KMS-11 (cell line): Measurements from ENCODE around the gene JMJD6.

Source experiments
- H2AFZ ChIP-seq: fragments of 200-600 bp; sonication (generic); 2 replicates; pipeline ENCODE4 v1.6.1; 2016; ENCODE audit warnings: antibody characterized with exemption, mixed run types, low read depth
- H3K27ac ChIP-seq: fragments of 200-600 bp; sonication (generic); 2 replicates; pipeline ENCODE4 v1.6.1; 2016; ENCODE audit warnings: mild to moderate bottlenecking, mixed run types
- H3K27me3 ChIP-seq: fragments of 200-600 bp; sonication (generic); 2 replicates; pipeline ENCODE4 v1.6.1; 2017; ENCODE audit warnings: mild to moderate bottlenecking, low read depth, mixed run types, moderate library complexity; ENCODE audit not compliant: insufficient read depth
- H3K36me3 ChIP-seq: fragments of 200-600 bp; sonication (generic); 2 replicates; pipeline ENCODE4 v1.6.1; 2017; ENCODE audit warnings: mild to moderate bottlenecking, mixed run types; ENCODE audit not compliant: insufficient read depth
- H3K4me1 ChIP-seq: fragments of 200-600 bp; sonication (generic); 2 replicates; pipeline ENCODE4 v1.6.1; 2016; ENCODE audit warnings: mild to moderate bottlenecking, low read depth, mixed run types; ENCODE audit not compliant: poor library complexity, severe bottlenecking
- H3K4me2 ChIP-seq: fragments of 200-600 bp; sonication (generic); 2 replicates; pipeline ENCODE4 v1.7.0; 2016; ENCODE audit warnings: mild to moderate bottlenecking, mixed run types
- H3K4me3 ChIP-seq: fragments of 200-600 bp; sonication (generic); IDR thresholded peaks from 2 replicates; pipeline ENCODE4 v1.6.1; 2017; ENCODE audit warnings: low read depth, low read length, mixed read lengths; ENCODE audit not compliant: insufficient read depth
- H3K79me2 ChIP-seq: fragments of 200-600 bp; sonication (generic); 2 replicates; pipeline ENCODE4 v1.6.1; 2016; ENCODE audit warnings: low read depth, mixed run types; ENCODE audit not compliant: insufficient read depth
- H3K9ac ChIP-seq: fragments of 200-600 bp; sonication (generic); 2 replicates; pipeline ENCODE4 v1.6.1; 2016; ENCODE audit warnings: mild to moderate bottlenecking, mixed run types
- H4K20me1 ChIP-seq: fragments of 200-600 bp; sonication (generic); 2 replicates; pipeline ENCODE4 v1.6.1; 2016; ENCODE audit warnings: mild to moderate bottlenecking, mixed run types; ENCODE audit not compliant: insufficient read depth
- TF ChIP-seq, protein P1 (sequence below): fragments of 200-600 bp; sonication (generic); conservative IDR thresholded peaks from 2 replicates; pipeline ENCODE4 v1.6.1; 2017; ENCODE audit warnings: low read depth, mild to moderate bottlenecking, antibody characterized with exemption, low read length, moderate library complexity, mixed read lengths

Gene JMJD6

DNA sequence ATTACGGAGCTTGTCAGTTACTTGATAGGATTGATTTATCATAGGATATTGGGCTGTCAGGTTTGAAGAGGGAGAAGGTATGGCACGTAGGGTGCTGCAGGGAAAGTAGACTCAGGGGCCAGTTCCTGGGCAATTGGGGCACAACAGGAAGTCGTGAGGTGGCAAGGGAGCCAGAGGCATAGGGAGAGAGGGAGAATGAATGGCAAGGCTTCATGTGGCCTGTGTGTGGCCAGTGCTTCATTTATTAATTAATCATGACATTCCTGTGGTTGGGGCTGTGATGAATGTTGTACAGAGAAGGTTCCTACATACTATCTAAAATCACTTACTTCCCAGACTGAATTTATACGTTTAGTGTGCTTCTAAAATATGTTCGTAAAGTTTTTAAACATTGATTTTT, 30.9 kb upstream of the JMJD6 start:
- H3K9ac ChIP-seq: no peak overlapping the region
- no peak overlapping the region for H3K4me2 ChIP-seq
- H3K27me3 ChIP-seq: no peaks in the 10 kb centered on the region
- H3K36me3 ChIP-seq: no peaks in the 10 kb centered on the region
- TF ChIP-seq, protein P1, sequence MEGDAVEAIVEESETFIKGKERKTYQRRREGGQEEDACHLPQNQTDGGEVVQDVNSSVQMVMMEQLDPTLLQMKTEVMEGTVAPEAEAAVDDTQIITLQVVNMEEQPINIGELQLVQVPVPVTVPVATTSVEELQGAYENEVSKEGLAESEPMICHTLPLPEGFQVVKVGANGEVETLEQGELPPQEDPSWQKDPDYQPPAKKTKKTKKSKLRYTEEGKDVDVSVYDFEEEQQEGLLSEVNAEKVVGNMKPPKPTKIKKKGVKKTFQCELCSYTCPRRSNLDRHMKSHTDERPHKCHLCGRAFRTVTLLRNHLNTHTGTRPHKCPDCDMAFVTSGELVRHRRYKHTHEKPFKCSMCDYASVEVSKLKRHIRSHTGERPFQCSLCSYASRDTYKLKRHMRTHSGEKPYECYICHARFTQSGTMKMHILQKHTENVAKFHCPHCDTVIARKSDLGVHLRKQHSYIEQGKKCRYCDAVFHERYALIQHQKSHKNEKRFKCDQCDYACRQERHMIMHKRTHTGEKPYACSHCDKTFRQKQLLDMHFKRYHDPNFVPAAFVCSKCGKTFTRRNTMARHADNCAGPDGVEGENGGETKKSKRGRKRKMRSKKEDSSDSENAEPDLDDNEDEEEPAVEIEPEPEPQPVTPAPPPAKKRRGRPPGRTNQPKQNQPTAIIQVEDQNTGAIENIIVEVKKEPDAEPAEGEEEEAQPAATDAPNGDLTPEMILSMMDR: no peak
- peaks cover 10% of the 10 kb centered on the region for H3K4me1 ChIP-seq
- H3K4me3 ChIP-seq: no peak overlapping the region
- H4K20me1 ChIP-seq: no peaks in the 10 kb centered on the region
- no peak overlapping the region for H2AFZ ChIP-seq
- no peaks in the 10 kb centered on the region for H3K79me2 ChIP-seq
- H3K27ac ChIP-seq: no peak overlapping the region

- H3K4me2 ChIP-seq: no peak overlapping the region
- H3K4me3 ChIP-seq: no peak overlapping the region
- TF ChIP-seq, protein P1: no peak
- no peak overlapping the region for H3K27ac ChIP-seq
- H2AFZ ChIP-seq: no peak overlapping the region
- no peaks in the 10 kb centered on the region for H3K36me3 ChIP-seq
- no peaks in the 10 kb centered on the region for H3K27me3 ChIP-seq
- no peaks in the 10 kb centered on the region for H4K20me1 ChIP-seq
- H3K79me2 ChIP-seq: no peaks in the 10 kb centered on the region
- H3K9ac ChIP-seq: no peak overlapping the region
- peaks cover 10% of the 10 kb centered on the region for H3K4me1 ChIP-seq
Measured at GRCh38 chr17:76755285-76755684, 28.9 kb upstream of the JMJD6 start.

DNA sequence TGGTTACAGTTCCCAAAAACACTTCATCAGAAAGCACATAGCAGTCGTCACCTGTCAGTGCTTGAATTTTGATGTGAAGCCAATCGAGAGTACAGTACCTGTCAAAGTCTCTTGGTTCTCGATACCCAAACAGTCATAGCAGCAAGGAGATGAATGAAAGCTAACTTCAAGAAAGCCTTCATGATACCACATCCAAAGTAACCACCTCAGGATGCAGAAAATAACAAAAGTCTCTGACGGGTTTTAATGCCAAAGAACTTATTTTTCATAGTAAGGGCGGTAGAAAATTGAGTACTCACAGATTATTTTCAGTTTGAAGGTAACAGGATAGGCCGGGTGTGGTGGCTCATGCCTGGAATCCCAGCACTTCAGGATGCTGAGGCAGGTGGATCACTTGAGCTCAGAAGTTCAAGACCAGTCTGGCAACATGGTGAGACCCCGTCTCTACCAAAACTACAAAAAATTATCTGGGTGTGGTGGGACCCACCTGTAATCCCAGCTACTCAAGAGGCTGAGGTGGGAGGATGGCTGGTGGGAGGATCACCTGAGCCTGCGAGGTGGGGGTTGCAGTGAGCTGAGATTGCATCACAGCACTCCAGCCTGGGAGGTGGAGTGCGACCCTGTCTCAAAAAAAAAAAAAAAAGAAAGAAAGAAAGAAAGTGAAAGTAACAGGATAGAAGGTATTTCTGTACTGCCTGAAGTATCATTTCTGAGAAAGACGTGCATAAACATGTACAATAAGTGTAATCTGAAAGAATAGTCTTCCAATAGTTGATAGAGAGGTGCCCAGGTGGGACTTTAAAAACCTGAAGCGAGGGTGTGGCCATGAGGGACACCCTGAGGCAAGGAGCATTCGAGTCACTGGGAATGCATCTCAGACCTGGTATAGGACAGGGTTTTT, 26.9 kb upstream of the JMJD6 start:
- no peak overlapping the region for H3K4me3 ChIP-seq
- no peaks in the 10 kb centered on the region for H3K27me3 ChIP-seq
- no peaks in the 10 kb centered on the region for H3K36me3 ChIP-seq
- H2AFZ ChIP-seq: no peak overlapping the region
- H3K4me2 ChIP-seq: no peak overlapping the region
- TF ChIP-seq, protein P1: no peak
- H4K20me1 ChIP-seq: no peaks in the 10 kb centered on the region
- H3K79me2 ChIP-seq: no peaks in the 10 kb centered on the region
- no peak overlapping the region for H3K27ac ChIP-seq
- peaks cover 10% of the 10 kb centered on the region for H3K4me1 ChIP-seq
- no peak overlapping the region for H3K9ac ChIP-seq

- Histone ChIP-seq H3K4me2 (no peak overlapping the region), H3K27me3 (no peaks in the 10 kb centered on the region), H3K4me3 (no peak overlapping the region), H4K20me1 (no peaks in the 10 kb centered on the region), H3K79me2 (no peaks in the 10 kb centered on the region), H2AFZ (no peak overlapping the region), H3K27ac (no peak overlapping the region), H3K4me1 (peaks cover 10% of the 10 kb centered on the region), H3K9ac (no peak overlapping the region), H3K36me3 (no peaks in the 10 kb centered on the region)
- TF ChIP-seq, protein P1: no peak
Measured at GRCh38 chr17:76752006-76752405, 25.6 kb upstream of the JMJD6 start.
